ENCODE data around the gene TMEM178B.

GRCh38 chr7:141158561-141158960 lies 84.7 kb downstream of the TMEM178B start:
- TF ChIP-seq CTCF (IDR thresholded peaks at IDR 0.05 in 4 of 5, conservative IDR thresholded peaks at IDR 0.05 in 1 of 5) = no peak
- no peak for TF ChIP-seq POLR2A (IDR thresholded peaks at IDR 0.05)
